A673 (cell line): ENCODE results near the gene MFAP5.

ENCODE experiments used
- CTCF ChIP-seq: fragments of 300-800, 200-600 bp; sonication (generic); conservative IDR thresholded peaks from 2 replicates; pipeline ENCODE4 v1.5.1; 2017; ENCODE audit warnings: low read depth, mild to moderate bottlenecking, antibody characterized with exemption, low read length, moderate library complexity, mixed read lengths
- EZH2 ChIP-seq: fragments of 200-600 bp; sonication (generic); IDR thresholded peaks from 2 replicates; pipeline ENCODE4 v1.6.1; 2017; ENCODE audit warnings: borderline replicate concordance, low read depth, mild to moderate bottlenecking, mixed read lengths, antibody characterized with exemption, low read length; ENCODE audit not compliant: poor library complexity, severe bottlenecking

GRCh38 chr12:8677362-8677761, 14.7 kb upstream of the MFAP5 start:
- no peak for TF ChIP-seq CTCF
- no peak for TF ChIP-seq EZH2
